Neutrophil (primary cell): ENCODE data around the gene BICD1.

Experiments used
- H3K27ac ChIP-seq: fragments of 200-600 bp; sonication (generic); 2 replicates; pipeline ENCODE4 v1.5.1; 2016; ENCODE audit warnings: mild to moderate bottlenecking, moderate library complexity
- H3K27me3 ChIP-seq: fragments of 200-600 bp; sonication (generic); 2 replicates; pipeline ENCODE4 v1.6.0; 2016; ENCODE audit warnings: mild to moderate bottlenecking
- H3K36me3 ChIP-seq: fragments of 200-600 bp; sonication (generic); 2 replicates; pipeline ENCODE4 v1.5.1; 2017
- H3K4me1 ChIP-seq, 2 experiments: fragments of 200-600 bp in 1 of 2; sonication (generic) in 1 of 2; 1 replicate in 1 of 2; 2 replicates in 1 of 2; pipeline versions ENCODE4 v1.5.1 to v1.6.1; 2013 to 2016; ENCODE audit warnings: low read depth in 1 of 2, low read length in 1 of 2, mild to moderate bottlenecking in 1 of 2, moderate library complexity in 1 of 2; ENCODE audit not compliant: control insufficient read depth in 1 of 2, insufficient read depth in 1 of 2
- H3K4me3 ChIP-seq, 2 experiments: fragments of 200-600 bp in 1 of 2; sonication (generic) in 1 of 2; 1 replicate in 1 of 2; 2 replicates in 1 of 2; pipeline ENCODE4 v1.5.1; 2013 to 2016; ENCODE audit warnings: low read depth in 1 of 2, low read length in 1 of 2, mild to moderate bottlenecking in 1 of 2, moderate library complexity in 1 of 2
- H3K9me3 ChIP-seq: fragments of 200-600 bp; sonication (generic); 2 replicates; pipeline ENCODE4 v1.5.1; 2016
- CTCF ChIP-seq: fragments of 200-600 bp; sonication (generic); IDR thresholded peaks from 2 replicates; pipeline ENCODE4 v1.5.1; 2016; ENCODE audit warnings: antibody characterized with exemption

The BICD1 gene

GRCh38 chr12:32344047-32344446, 237.4 kb downstream of the BICD1 start:
- H3K36me3 ChIP-seq = no peaks in the 10 kb centered on the region
- no peak overlapping the region for H3K4me3 ChIP-seq
- H3K27me3 ChIP-seq = no peaks in the 10 kb centered on the region

GRCh38 chr12:32353540-32353939, 246.9 kb downstream of the BICD1 start:
- Histone ChIP-seq H3K36me3 (no peaks in the 10 kb centered on the region), H3K4me3 (no peak overlapping the region), H3K4me1 (no peaks in the 10 kb centered on the region), H3K27ac (no peak overlapping the region), H3K9me3 (no peaks in the 10 kb centered on the region), H3K27me3 (no peaks in the 10 kb centered on the region)
- TF ChIP-seq CTCF = no peak

More at GRCh38 chr12:32344047-32344446, 237.4 kb downstream of the BICD1 start:
- Histone ChIP-seq H3K4me1 (no peaks in the 10 kb centered on the region), H3K27ac (no peak overlapping the region), H3K9me3 (no peaks in the 10 kb centered on the region)
- TF ChIP-seq CTCF = no peak

GRCh38 chr12:32357601-32358249, 251.1 kb downstream of the BICD1 start:
- no peak overlapping the region for H3K27ac ChIP-seq
- H3K4me1 ChIP-seq = no peaks in the 10 kb centered on the region
- no peaks in the 10 kb centered on the region for H3K9me3 ChIP-seq
- no peak overlapping the region for H3K4me3 ChIP-seq
- H3K27me3 ChIP-seq = no peaks in the 10 kb centered on the region
- no peak for TF ChIP-seq CTCF
- H3K36me3 ChIP-seq = no peaks in the 10 kb centered on the region

- Histone ChIP-seq H3K4me3 (no peak overlapping the region), H3K4me1 (no peaks in the 10 kb centered on the region), H3K27ac (no peak overlapping the region), H3K36me3 (no peaks in the 10 kb centered on the region), H3K9me3 (no peaks in the 10 kb centered on the region), H3K27me3 (no peaks in the 10 kb centered on the region)
- no peak for TF ChIP-seq CTCF
Observed at GRCh38 chr12:32360956-32361355, 254.3 kb downstream of the BICD1 start.

GRCh38 chr12:32362892-32363291, 256.2 kb downstream of the BICD1 start:
- H3K36me3 ChIP-seq = no peaks in the 10 kb centered on the region
- H3K4me3 ChIP-seq = no peak overlapping the region
- H3K27ac ChIP-seq = no peak overlapping the region
- no peak for TF ChIP-seq CTCF
- H3K27me3 ChIP-seq = no peaks in the 10 kb centered on the region
- no peaks in the 10 kb centered on the region for H3K9me3 ChIP-seq
- H3K4me1 ChIP-seq = no peaks in the 10 kb centered on the region
